HG02678 (cell line): ENCODE data around the gene SLC8B1.

Experiments used
- ATAC-seq: cut with Tn5 transposase; IDR thresholded peaks from one replicate; pipeline ENCODE4 v1.9.1; 2021; ENCODE audit warnings: mild to moderate bottlenecking, moderate library complexity; ENCODE audit not compliant: unreplicated experiment

SLC8B1 gene

DNA sequence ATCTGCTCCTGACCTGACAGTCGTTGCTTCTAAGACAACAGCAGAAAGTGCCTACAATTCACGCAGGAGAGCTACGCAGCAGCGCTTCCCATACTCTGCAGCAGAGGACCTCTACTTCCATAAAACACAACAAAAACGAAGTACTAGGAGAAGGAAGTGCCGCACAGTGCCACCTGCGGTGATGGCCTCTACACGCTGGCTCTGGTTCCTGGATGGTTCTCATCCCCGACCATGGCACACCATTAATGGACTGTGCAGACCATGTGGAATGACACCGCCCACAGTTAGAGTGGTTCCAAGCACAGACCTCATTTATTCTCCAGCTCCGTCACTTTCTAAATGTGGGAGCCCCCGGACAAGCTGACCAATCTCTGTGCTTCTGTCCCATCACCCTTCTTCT is 85.4 kb downstream of the SLC8B1 start:
- no peak for ATAC-seq

DNA sequence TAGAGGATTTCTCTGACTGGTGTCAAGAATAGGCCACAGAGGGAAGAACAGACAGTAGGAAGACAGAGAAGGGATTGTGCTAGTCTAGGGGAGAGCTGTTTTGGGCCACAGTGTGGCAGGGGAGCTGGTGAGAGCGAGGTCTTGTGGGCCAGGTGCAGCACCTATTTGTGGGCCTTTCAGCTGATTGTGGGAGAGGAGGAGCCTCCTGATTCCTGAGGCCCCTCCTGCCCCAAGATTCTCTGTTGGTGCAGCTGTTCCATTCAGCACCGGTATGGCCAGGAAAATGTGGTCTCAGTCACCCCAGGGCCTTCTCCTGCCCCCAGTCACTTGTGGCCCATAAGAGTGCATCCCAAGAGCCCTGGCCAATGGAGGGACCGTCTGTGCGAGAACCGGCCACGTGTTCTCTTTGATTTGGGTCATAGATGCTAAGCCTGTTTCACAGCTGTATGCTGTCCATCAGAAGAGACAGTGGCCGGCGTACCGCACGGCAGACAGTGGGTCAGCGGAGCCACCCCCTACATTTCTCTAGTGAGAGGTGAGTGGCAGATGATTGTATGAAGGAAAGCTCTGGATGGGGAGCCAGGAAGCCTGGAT is 86.0 kb downstream of the SLC8B1 start:
- ATAC-seq, result no peak
